A673 (cell line): ENCODE measurements around the gene CACNG5. TPM values are rescaled to one million over a fixed set of nuclear protein-coding genes. Genes with fewer than 3 reads are reported as not detected.

Source experiments
- BruUV-seq: library from RNA; stranded (reverse); fragments of 400-500 nt; replicated peaks from 2 replicates; lab custom pipeline; 2021; lab: Mats Ljungman, UMichigan
- CTCF ChIA-PET: fragments of 300-600 bp; sonication (Branson Sonifier 250); formaldehyde crosslinking; loops from one replicate; lab custom pipeline; 2022; ENCODE audit warnings: antibody characterized with exemption; lab: Charles Lee
- POLR2A ChIA-PET: fragments of 300-600 bp; sonication (Branson Sonifier 250); formaldehyde crosslinking; loops from one replicate; lab custom pipeline; 2022; ENCODE audit warnings: antibody characterized with exemption; ENCODE audit not compliant: low non-redundant PET; lab: Charles Lee
- DNase-seq: peaks from one replicate; pipeline ENCODE4 v3.0.0-alpha.2; 2015; ENCODE audit warnings: low spot score
- H3K27ac ChIP-seq: fragments of 200-600 bp; sonication (generic); 2 replicates; pipeline ENCODE4 v1.5.1; 2016; ENCODE audit warnings: mixed run types, low read depth, mild to moderate bottlenecking, mixed read lengths, antibody characterized with exemption, low read length; ENCODE audit not compliant: poor library complexity, severe bottlenecking
- H3K27me3 ChIP-seq: fragments of 200-600 bp; sonication (generic); replicated peaks from 2 replicates; pipeline ENCODE4 v1.6.1; 2017; ENCODE audit warnings: mixed run types, low read depth, mild to moderate bottlenecking, mixed read lengths, antibody characterized with exemption, low read length; ENCODE audit not compliant: insufficient read depth, poor library complexity
- H3K36me3 ChIP-seq: fragments of 200-600 bp; sonication (generic); 2 replicates; pipeline ENCODE4 v1.6.1; 2016; ENCODE audit warnings: mixed run types, mild to moderate bottlenecking, mixed read lengths, antibody characterized with exemption, low read length; ENCODE audit not compliant: insufficient read depth, poor library complexity, severe bottlenecking
- H3K4me1 ChIP-seq: fragments of 200-600 bp; sonication (generic); 2 replicates; pipeline ENCODE4 v1.6.1; 2017; ENCODE audit warnings: mixed run types, mild to moderate bottlenecking, mixed read lengths, antibody characterized with exemption, low read length; ENCODE audit not compliant: insufficient read depth, poor library complexity, severe bottlenecking
- H3K4me3 ChIP-seq: fragments of 200-600 bp; sonication (generic); 2 replicates; pipeline ENCODE4 v1.5.1; 2016; ENCODE audit warnings: low read depth, mixed run types, mild to moderate bottlenecking, mixed read lengths, low read length; ENCODE audit not compliant: poor library complexity, severe bottlenecking
- H3K9me3 ChIP-seq: fragments of 200-600 bp; sonication (generic); 2 replicates; pipeline ENCODE4 v1.6.1; 2016; ENCODE audit warnings: mixed run types, low read depth, mild to moderate bottlenecking, mixed read lengths, antibody characterized with exemption, low read length; ENCODE audit not compliant: poor library complexity, severe bottlenecking
- EZH2 ChIP-seq: fragments of 200-600 bp; sonication (generic); IDR thresholded peaks from 2 replicates; pipeline ENCODE4 v1.6.1; 2017; ENCODE audit warnings: borderline replicate concordance, low read depth, mild to moderate bottlenecking, mixed read lengths, antibody characterized with exemption, low read length; ENCODE audit not compliant: poor library complexity, severe bottlenecking
- intact Hi-C: fragments of 100-400 bp; cut with micrococcal nuclease; formaldehyde crosslinking; loops from one replicate; pipeline ENCODE4 v1.10.0; 2022; ENCODE audit not compliant: unreplicated experiment
- total RNA-seq: library from RNA; stranded (reverse); gene quantifications from 2 replicates; pipeline ENCODE4 v1.2.3, GENCODE V29; 2021
- TF ChIP-seq, protein P1 (sequence below): fragments of 300-800, 200-600 bp; sonication (generic); conservative IDR thresholded peaks from 2 replicates; pipeline ENCODE4 v1.5.1; 2017; ENCODE audit warnings: low read depth, mild to moderate bottlenecking, antibody characterized with exemption, low read length, moderate library complexity, mixed read lengths

The CACNG5 gene
- total RNA-seq, 1 experiment from 2014 or later, result 0.88 TPM

DNA sequence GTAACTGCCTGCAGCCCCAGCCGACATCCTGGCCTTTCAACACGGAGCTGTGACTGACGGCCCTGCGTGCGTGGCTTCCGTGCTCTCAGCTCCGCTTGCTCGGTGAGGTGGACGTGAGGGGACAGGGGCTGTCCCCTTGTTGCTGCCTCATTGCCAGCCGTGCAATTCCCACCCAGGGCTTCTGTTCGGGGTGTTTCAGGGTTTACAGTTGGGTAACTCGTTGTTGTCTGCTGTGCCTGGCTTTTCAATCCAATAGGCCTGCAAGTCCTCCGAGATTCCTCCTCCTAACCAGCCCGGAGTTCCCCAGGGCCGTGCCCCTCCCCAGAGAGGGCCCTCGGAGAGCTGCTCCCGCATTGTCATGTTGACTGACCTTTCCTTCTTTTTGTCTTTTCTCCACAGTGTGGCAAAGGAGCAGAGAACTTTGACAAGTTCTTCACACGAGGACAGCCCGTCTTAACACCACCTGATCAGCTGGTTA, 31.4 kb upstream of the CACNG5 start:
- no peak overlapping the region for H3K4me3 ChIP-seq
- no peaks in the 10 kb centered on the region for H3K4me1 ChIP-seq
- no peaks in the 10 kb centered on the region for H3K27me3 ChIP-seq
- intact Hi-C loops, result no loop called here
- TF ChIP-seq, protein P1, sequence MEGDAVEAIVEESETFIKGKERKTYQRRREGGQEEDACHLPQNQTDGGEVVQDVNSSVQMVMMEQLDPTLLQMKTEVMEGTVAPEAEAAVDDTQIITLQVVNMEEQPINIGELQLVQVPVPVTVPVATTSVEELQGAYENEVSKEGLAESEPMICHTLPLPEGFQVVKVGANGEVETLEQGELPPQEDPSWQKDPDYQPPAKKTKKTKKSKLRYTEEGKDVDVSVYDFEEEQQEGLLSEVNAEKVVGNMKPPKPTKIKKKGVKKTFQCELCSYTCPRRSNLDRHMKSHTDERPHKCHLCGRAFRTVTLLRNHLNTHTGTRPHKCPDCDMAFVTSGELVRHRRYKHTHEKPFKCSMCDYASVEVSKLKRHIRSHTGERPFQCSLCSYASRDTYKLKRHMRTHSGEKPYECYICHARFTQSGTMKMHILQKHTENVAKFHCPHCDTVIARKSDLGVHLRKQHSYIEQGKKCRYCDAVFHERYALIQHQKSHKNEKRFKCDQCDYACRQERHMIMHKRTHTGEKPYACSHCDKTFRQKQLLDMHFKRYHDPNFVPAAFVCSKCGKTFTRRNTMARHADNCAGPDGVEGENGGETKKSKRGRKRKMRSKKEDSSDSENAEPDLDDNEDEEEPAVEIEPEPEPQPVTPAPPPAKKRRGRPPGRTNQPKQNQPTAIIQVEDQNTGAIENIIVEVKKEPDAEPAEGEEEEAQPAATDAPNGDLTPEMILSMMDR, result no peak
- no peak for TF ChIP-seq EZH2
- H3K27ac ChIP-seq, result no peak overlapping the region
- POLR2A ChIA-PET, result no interaction called here
- H3K9me3 ChIP-seq, result no peaks in the 10 kb centered on the region
- BruUV-seq, result no TSS peak
- no peak for DNase-seq
- CTCF ChIA-PET, result no interaction called here
- no peaks in the 10 kb centered on the region for H3K36me3 ChIP-seq

DNA sequence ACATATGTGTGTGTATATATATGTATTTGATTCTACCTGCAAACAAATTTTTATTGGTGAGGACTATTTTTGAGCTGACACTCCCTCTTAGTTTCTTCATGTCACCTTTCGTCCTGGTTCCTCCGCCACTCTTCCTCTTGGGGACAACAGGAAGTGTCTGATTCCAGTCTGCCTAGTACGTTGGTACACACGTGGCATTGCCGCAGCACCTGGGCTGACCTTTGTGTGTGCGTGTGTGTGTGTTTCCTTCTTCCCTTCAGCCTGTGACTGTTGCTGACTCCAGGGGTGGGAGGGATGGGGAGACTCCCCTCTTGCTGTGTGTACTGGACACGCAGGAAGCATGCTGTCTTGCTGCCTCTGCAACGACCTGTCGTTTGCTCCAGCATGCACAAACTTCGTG, 29.4 kb upstream of the CACNG5 start:
- intact Hi-C loops, result no loop called here
- no TSS peak for BruUV-seq

DNA sequence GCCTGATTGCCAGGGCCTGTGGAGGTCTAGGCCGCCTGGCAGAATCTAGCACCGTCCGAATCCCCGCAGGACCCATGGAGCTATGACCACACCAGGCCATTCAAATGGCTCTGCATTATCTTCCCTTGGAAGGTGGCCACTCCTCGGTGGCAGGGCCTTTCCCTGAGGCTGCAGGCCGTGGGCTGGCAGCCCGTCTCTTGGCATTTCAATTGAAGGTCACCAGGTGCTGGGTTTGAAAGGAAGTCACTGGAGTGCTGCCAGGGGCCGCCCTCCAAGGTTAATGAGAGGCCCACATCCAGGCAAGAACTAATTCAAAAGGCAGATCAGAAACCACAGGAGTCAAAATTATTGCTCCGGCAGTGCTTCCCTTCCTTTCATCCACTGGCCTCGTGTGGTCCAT, 27.7 kb upstream of the CACNG5 start:
- no peaks in the 10 kb centered on the region for H3K36me3 ChIP-seq
- BruUV-seq, result no TSS peak
- CTCF ChIA-PET, result no interaction called here

More for the DNA sequence above, 29.4 kb upstream of the CACNG5 start:
- no peak for DNase-seq
- H3K27me3 ChIP-seq, result no peaks in the 10 kb centered on the region
- H3K4me1 ChIP-seq, result no peaks in the 10 kb centered on the region
- CTCF ChIA-PET, result no interaction called here
- POLR2A ChIA-PET, result no interaction called here
- no peaks in the 10 kb centered on the region for H3K9me3 ChIP-seq
- TF ChIP-seq, protein P1, result no peak
- TF ChIP-seq EZH2, result no peak
- H3K4me3 ChIP-seq, result no peak overlapping the region
- H3K36me3 ChIP-seq, result no peaks in the 10 kb centered on the region
- no peak overlapping the region for H3K27ac ChIP-seq

More for the DNA sequence above, 27.7 kb upstream of the CACNG5 start:
- no peak overlapping the region for H3K27ac ChIP-seq
- H3K27me3 ChIP-seq, result no peaks in the 10 kb centered on the region
- DNase-seq, result no peak
- no peak for TF ChIP-seq EZH2
- TF ChIP-seq, protein P1, result no peak
- intact Hi-C loops, result no loop called here
- H3K4me3 ChIP-seq, result no peak overlapping the region
- H3K9me3 ChIP-seq, result no peaks in the 10 kb centered on the region
- POLR2A ChIA-PET, result no interaction called here
- no peaks in the 10 kb centered on the region for H3K4me1 ChIP-seq
